Activated CD8-positive, alpha-beta memory T cell treated with anti-CD3 and anti-CD28 coated beads, Interleukin-2, amount 50 U/mL, for 48 hours (primary cell): ENCODE data around the gene TMCC1.
A peak's percentile ranks its signal among the peaks of the same experiment; 100 is the strongest.
"Not testable (repeated sequence)": the region's sequence is repeated elsewhere in the genome, so short reads cannot be mapped to it uniquely, and the experiment has no call there.

Experiments used
- DNase-seq: peaks from one replicate; pipeline ENCODE4 v3.0.0-alpha.2; 2020

TMCC1 gene

GRCh38 chr3:129834580-129834979, 58.9 kb downstream of the TMCC1 start:
- no peak for DNase-seq

GRCh38 chr3:129831942-129832341, 61.6 kb downstream of the TMCC1 start:
- DNase-seq, result not testable (repeated sequence)

GRCh38 chr3:129831503-129831902, 62.0 kb downstream of the TMCC1 start:
- DNase-seq, result no peak

- no peak for DNase-seq
Observed at GRCh38 chr3:129829640-129830039, 63.9 kb downstream of the TMCC1 start.

- no peak for DNase-seq
Observed at GRCh38 chr3:129827765-129828164, 65.7 kb downstream of the TMCC1 start.

GRCh38 chr3:129824926-129825541, 68.5 kb downstream of the TMCC1 start:
- peak; percentile 54 for DNase-seq

GRCh38 chr3:129822679-129823078, 70.8 kb downstream of the TMCC1 start:
- DNase-seq, result no peak

- no peak for DNase-seq
Observed at GRCh38 chr3:129822241-129822640, 71.3 kb downstream of the TMCC1 start.

GRCh38 chr3:129820587-129820986, 72.9 kb downstream of the TMCC1 start:
- no peak for DNase-seq

GRCh38 chr3:129812589-129812988, 80.9 kb downstream of the TMCC1 start:
- DNase-seq, result no peak

GRCh38 chr3:129809297-129809696, 84.2 kb downstream of the TMCC1 start:
- no peak for DNase-seq

- DNase-seq, result no peak
Observed at GRCh38 chr3:129796146-129796545, 97.4 kb downstream of the TMCC1 start.

GRCh38 chr3:129795186-129796010, 98.1 kb downstream of the TMCC1 start:
- DNase-seq, result no peak

GRCh38 chr3:129794311-129795185, 99.0 kb downstream of the TMCC1 start:
- DNase-seq, result peak; percentile 51

GRCh38 chr3:129793942-129794310, 99.6 kb downstream of the TMCC1 start:
- no peak for DNase-seq

- no peak for DNase-seq
Observed at GRCh38 chr3:129793319-129793718, 100.2 kb downstream of the TMCC1 start.

- DNase-seq, result no peak
Observed at GRCh38 chr3:129783470-129783869, 110.0 kb downstream of the TMCC1 start.

- DNase-seq, result no peak
Observed at GRCh38 chr3:129778871-129779270, 114.6 kb downstream of the TMCC1 start.

- no peak for DNase-seq
Observed at GRCh38 chr3:129777806-129778205, 115.7 kb downstream of the TMCC1 start.

- no peak for DNase-seq
Observed at GRCh38 chr3:129775870-129776269, 117.6 kb downstream of the TMCC1 start.

GRCh38 chr3:129773691-129774663, 119.5 kb downstream of the TMCC1 start:
- no peak for DNase-seq

GRCh38 chr3:129770604-129771003, 122.9 kb downstream of the TMCC1 start:
- DNase-seq, result no peak
